HCT116 (cell line): ENCODE data around the gene SCD5.

Experiments
- CEBPB ChIP-seq: IDR thresholded peaks from 2 replicates; pipeline ENCODE4 v1.6.1; 2012; ENCODE audit warnings: low read depth
- CTCF ChIP-seq, 3 experiments: fragments of 200-600 bp in 1 of 3; sonication (generic) in 1 of 3; IDR thresholded peaks in 2 of 3; conservative IDR thresholded peaks in 1 of 3; 2 replicates each; pipeline ENCODE4 v1.5.1; 2012 to 2017; ENCODE audit warnings: low read depth in 2 of 3, low read length in 2 of 3, antibody characterized with exemption in 1 of 3, borderline replicate concordance in 1 of 3, control low read depth in 1 of 3, mild to moderate bottlenecking in 1 of 3, mixed read lengths in 1 of 3, mixed run types in 1 of 3, moderate library complexity in 1 of 3; ENCODE audit not compliant: insufficient read depth in 1 of 3
- EGR1 ChIP-seq: IDR thresholded peaks from 2 replicates; pipeline ENCODE4 v1.6.1; 2012; ENCODE audit warnings: low read depth
- EZH2 ChIP-seq: fragments of 200-600 bp; sonication (generic); IDR thresholded peaks from 2 replicates; pipeline ENCODE4 v1.6.1; 2017; ENCODE audit warnings: antibody characterized with exemption, mixed run types
- MAX ChIP-seq: IDR thresholded peaks from 2 replicates; pipeline ENCODE4 v1.6.1; 2012
- POLR2A ChIP-seq: IDR thresholded peaks from 2 replicates; pipeline ENCODE4 v1.7.0; 2011; ENCODE audit warnings: borderline replicate concordance; ENCODE audit not compliant: insufficient read depth, insufficient read length; ENCODE audit errors: extremely low read depth
- POLR2AphosphoS5 ChIP-seq: IDR thresholded peaks from 2 replicates; pipeline ENCODE4 v1.6.1; 2011; ENCODE audit warnings: mild to moderate bottlenecking, low read depth, low read length, moderate library complexity
- RAD21 ChIP-seq: IDR thresholded peaks from 2 replicates; pipeline ENCODE4 v1.6.1; 2012; ENCODE audit warnings: low read depth, mild to moderate bottlenecking
- REST ChIP-seq: IDR thresholded peaks from 2 replicates; pipeline ENCODE4 v1.6.1; 2012; ENCODE audit warnings: low read depth
- SIN3A ChIP-seq: IDR thresholded peaks from 2 replicates; pipeline ENCODE4 v1.6.1; 2012; ENCODE audit warnings: low read depth
- SRF ChIP-seq: IDR thresholded peaks from 2 replicates; pipeline ENCODE4 v1.6.1; 2012; ENCODE audit warnings: low read depth
- TCF7L2 ChIP-seq: IDR thresholded peaks from 2 replicates; pipeline ENCODE4 v1.7.0; 2011; ENCODE audit warnings: borderline replicate concordance, inconsistent platforms; ENCODE audit not compliant: insufficient read depth, insufficient read length; ENCODE audit errors: extremely low read depth
- YY1 ChIP-seq: IDR thresholded peaks from 2 replicates; pipeline ENCODE4 v1.6.1; 2011; ENCODE audit warnings: low read length, low read depth, moderate library complexity, mild to moderate bottlenecking; ENCODE audit not compliant: insufficient replicate concordance; ENCODE audit errors: extremely low read depth
- ZNF274 ChIP-seq: fragments of 200-500 bp; sonication (Bioruptor generic); IDR thresholded peaks from 2 replicates; pipeline ENCODE4 v1.6.1; 2014; ENCODE audit warnings: mild to moderate bottlenecking, low read depth, low read length, inconsistent platforms

- TF ChIP-seq CTCF (IDR thresholded peaks at IDR 0.05 in 2 of 3, conservative IDR thresholded peaks at IDR 0.05 in 1 of 3; ENCODE audit: borderline replicate concordance in 1 of 3, insufficient read depth in 1 of 3, low read depth in 2 of 3, low read length in 2 of 3) (no peak), MAX (no peak), POLR2A (no peak), RAD21 (no peak), SIN3A (no peak), REST (no peak), EZH2 (no peak), YY1 (no peak), POLR2AphosphoS5 (no peak), ZNF274 (no peak), CEBPB (no peak), EGR1 (no peak), SRF (no peak), TCF7L2 (no peak)
These were observed 204.1 kb downstream of the SCD5 start for GRCh38 chr4:82594456-82594855.
